Mesodermal cell (in vitro differentiated cells): ENCODE data around the gene PRTN3.
A peak's percentile ranks its signal among the peaks of the same experiment; 100 is the strongest.
"Not testable (repeated sequence)": the region's sequence is repeated elsewhere in the genome, so short reads cannot be mapped to it uniquely, and the experiment has no call there.

Experiments
- H3K27ac ChIP-seq: 2 replicates; pipeline ENCODE4 v1.7.0; 2013; ENCODE audit warnings: mild to moderate bottlenecking, low read depth, low read length, moderate library complexity; ENCODE audit not compliant: severe bottlenecking
- H3K36me3 ChIP-seq: 2 replicates; pipeline ENCODE4 v1.7.1; 2013; ENCODE audit warnings: mild to moderate bottlenecking, low read length, moderate library complexity; ENCODE audit not compliant: control insufficient read depth, insufficient read depth
- H3K4me1 ChIP-seq: one replicate; pipeline ENCODE4 v1.7.1; 2013; ENCODE audit warnings: mild to moderate bottlenecking, low read length; ENCODE audit not compliant: insufficient read depth, control insufficient read depth, poor library complexity, severe bottlenecking
- H3K4me3 ChIP-seq: 2 replicates; pipeline ENCODE4 v1.7.0; 2013; ENCODE audit warnings: low read length, control low read depth, mild to moderate bottlenecking; ENCODE audit not compliant: insufficient read depth, poor library complexity, severe bottlenecking; ENCODE audit errors: extremely low read depth
- H3K9me3 ChIP-seq: 2 replicates; pipeline ENCODE4 v1.7.1; 2013; ENCODE audit warnings: mild to moderate bottlenecking, low read length, moderate library complexity; ENCODE audit not compliant: control insufficient read depth
- WGBS, 2 experiments: methylation state at CpG; one replicate each; pipeline ENCODE4 v1.1.5; 2013; ENCODE audit warnings: missing lambda C conversion rate in 2 of 2; ENCODE audit not compliant: insufficient coverage in 2 of 2; 5-methylcytosine and 5-hydroxymethylcytosine counted together

PRTN3 gene

DNA sequence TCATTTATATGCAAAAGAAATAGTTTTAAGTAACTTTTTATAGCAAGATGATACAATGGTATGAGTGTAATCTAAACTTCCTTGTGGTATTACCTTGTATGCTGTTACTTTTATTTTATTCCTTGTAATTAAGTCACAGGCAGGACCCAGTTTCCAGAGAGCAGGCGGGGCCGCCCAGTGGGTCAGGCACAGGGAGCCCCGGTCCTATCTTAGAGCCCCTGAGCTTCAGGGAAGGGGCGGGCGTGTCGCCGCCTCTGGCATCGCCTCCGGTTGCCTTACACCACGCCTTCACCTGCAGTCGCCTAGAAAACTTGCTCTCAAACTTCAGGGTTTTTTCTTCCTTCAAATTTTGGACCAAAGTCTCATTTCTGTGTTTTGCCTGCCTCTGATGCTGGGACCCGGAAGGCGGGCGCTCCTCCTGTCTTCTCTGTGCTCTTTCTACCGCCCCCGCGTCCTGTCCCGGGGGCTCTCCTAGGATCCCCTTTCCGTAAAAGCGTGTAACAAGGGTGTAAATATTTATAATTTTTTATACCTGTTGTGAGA lies 29.2 kb upstream of the PRTN3 start:
- H3K4me3 ChIP-seq, result no peak overlapping the region
- 97 to 98% methylated on average over 11 to 14 of the region's 20 CpGs for WGBS, 2 experiments
- no peaks in the 10 kb centered on the region for H3K4me1 ChIP-seq
- no peaks in the 10 kb centered on the region for H3K9me3 ChIP-seq
- peak overlapping the region; percentile 5 for H3K27ac ChIP-seq
- H3K36me3 ChIP-seq, result peaks cover 75% of the 10 kb centered on the region

DNA sequence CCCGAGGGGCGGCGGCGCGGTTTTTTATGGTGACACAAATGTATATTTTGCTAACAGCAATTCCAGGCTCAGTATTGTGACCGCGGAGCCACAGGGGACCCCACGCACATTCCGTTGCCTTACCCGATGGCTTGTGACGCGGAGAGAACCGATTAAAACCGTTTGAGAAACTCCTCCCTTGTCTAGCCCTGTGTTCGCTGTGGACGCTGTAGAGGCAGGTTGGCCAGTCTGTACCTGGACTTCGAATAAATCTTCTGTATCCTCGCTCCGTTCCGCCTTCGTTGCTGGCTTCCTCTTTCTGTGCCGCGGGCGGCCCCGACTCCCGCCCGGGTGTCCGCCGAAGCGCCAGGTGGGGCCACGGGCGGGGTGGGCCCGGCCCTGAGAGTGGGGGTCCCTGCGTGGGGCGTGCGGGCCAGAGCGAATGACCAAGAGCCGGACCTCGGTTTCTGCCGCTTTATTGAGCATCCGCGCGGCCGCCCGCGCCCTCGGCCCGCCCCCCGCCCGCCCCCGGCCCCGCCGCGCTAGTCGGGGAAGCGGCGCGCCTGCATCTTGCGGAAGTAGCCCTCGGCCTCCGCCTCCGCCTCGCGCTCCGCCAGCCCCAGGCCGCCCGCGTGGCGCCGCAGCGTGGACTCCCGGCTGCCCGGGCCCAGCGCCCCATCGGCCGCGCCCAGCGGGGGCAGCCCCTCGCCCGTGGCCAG lies 28.6 kb upstream of the PRTN3 start:
- Histone ChIP-seq H3K4me1 (no peaks in the 10 kb centered on the region), H3K36me3 (peaks cover 70% of the 10 kb centered on the region), H3K9me3 (no peaks in the 10 kb centered on the region), H3K4me3 (no peak overlapping the region), H3K27ac (no peak overlapping the region)
- WGBS, 2 experiments, result 97 to 98% methylated on average over 65 to 80 of the region's 80 CpGs

DNA sequence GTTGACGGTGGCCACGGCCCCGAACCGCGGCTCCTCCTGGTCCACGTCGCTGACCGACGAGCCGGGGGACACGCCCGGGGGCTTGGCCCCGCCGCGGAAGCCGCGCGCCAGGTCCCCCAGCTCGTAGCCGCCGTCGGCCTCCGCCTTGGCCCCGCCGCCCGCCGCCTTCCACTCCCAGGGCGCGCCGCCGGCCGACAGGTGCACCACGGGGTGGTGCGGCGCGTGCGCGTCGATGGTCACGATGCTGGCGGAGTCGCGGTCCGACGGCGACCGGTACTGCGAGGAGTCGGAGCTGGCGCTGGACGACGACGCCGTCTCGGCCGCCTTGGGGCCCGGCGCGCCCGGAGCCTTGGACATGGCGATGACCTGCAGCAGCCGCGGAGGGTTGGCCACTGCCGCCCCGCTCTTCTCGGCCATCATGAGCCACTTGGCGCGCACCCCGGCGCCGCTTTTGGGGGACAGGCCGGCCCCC lies 28.0 kb upstream of the PRTN3 start:
- H3K9me3 ChIP-seq, result no peaks in the 10 kb centered on the region
- H3K27ac ChIP-seq, result no peak overlapping the region
- H3K4me1 ChIP-seq, result no peaks in the 10 kb centered on the region
- H3K4me3 ChIP-seq, result no peak overlapping the region
- peaks cover 64% of the 10 kb centered on the region for H3K36me3 ChIP-seq
- 95 to 97% methylated on average over 72 of the region's 72 CpGs for WGBS, 2 experiments

DNA sequence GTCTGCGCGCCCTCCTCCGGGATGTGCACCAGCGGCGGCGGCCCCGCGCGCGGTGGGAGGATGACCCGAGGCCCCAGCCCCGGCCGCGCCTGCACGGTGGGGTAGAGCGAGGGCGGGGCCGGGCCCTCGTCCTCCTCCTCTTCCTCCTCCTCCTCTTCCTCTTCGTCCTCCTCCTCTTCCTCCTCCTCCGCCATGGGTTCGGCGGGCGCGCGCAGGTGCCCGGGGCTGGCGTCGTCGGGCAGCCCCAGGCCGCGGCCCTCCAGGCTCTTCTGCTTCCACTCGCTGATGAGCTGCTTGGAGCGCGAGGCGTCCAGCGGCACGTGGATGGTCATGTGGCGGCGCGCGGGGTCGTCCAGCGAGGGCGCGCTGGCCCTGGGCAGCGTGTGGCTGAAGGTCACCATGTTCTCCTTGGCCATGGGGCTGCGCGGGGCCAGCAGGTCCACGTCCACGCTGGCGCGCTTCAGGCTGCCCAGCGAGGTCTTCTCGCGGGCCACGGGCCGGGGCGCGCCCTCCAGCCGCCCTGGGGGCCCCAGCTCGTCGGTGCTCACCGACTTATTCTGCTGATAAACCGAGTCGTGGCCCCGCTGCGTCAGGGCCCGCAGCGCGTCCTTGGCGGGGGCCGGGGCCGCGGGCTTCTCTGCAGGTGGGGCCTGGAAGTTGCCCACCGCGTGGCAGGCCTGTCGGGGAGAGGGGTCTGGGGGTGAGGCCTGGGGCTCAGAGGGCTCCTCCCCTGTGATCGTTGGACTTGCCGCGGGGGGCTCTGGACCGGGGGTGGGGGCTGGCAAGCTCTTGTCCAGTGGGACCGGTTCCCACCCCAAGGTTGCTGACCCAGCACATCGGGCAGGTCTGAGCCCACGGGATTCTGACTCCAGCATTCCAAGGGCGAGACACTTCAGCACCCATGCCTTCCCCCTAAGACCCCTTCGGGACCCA lies 27.3 kb upstream of the PRTN3 start:
- H3K4me1 ChIP-seq, result no peaks in the 10 kb centered on the region
- WGBS, 2 experiments, result 97% methylated on average over 55 to 69 of the region's 87 CpGs
- no peak overlapping the region for H3K4me3 ChIP-seq
- H3K36me3 ChIP-seq, result peaks cover 57% of the 10 kb centered on the region
- no peaks in the 10 kb centered on the region for H3K9me3 ChIP-seq
- H3K27ac ChIP-seq, result no peak overlapping the region

DNA sequence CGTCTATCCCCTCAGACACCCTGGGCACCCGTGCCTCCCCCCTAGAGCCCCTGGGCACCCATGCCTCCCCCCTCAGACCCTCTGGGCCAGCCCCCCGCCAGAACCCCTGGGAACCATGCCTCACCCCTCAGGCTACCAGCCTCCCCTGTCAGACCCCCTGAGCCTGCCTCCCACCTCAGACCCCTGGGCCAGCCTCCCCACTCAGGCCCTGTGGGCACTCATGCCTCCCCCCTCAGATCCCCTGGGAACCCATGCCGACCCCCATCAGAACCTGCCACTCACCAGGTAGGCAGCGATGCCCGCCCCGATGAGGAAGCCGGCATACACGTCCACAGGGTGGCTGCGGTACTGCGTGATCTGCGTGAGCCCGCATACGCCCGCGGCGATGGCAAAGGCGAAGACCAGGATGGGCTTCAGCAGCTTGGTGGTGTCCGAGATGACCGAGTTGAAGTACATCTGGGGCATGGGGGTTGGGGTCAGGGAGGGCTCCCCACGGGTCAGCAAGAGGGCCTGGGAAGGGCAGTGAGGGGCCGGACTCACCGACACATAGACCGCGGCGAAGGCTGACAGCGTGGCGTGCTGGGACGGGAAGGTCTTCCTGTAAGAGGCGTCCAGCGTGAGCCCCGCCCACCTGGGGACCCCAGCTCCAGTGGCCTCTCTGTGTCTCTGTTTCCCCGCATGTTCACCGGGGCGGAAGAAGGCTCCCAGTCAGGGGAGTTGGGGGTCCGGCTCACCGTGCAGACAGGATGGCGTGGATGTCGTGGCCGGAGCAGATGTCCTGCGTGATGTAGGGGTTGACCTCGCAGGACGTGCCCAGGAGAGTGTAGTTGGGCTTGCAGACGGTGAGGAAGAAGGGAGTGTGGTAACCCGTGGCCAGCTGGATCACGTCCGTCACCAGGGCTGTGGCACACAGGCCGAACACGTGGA lies 26.4 kb upstream of the PRTN3 start:
- no peak overlapping the region for H3K27ac ChIP-seq
- no peaks in the 10 kb centered on the region for H3K4me1 ChIP-seq
- 97% methylated on average over 39 to 46 of the region's 49 CpGs for WGBS, 2 experiments
- no peaks in the 10 kb centered on the region for H3K9me3 ChIP-seq
- H3K36me3 ChIP-seq, result peaks cover 49% of the 10 kb centered on the region
- no peak overlapping the region for H3K4me3 ChIP-seq

DNA sequence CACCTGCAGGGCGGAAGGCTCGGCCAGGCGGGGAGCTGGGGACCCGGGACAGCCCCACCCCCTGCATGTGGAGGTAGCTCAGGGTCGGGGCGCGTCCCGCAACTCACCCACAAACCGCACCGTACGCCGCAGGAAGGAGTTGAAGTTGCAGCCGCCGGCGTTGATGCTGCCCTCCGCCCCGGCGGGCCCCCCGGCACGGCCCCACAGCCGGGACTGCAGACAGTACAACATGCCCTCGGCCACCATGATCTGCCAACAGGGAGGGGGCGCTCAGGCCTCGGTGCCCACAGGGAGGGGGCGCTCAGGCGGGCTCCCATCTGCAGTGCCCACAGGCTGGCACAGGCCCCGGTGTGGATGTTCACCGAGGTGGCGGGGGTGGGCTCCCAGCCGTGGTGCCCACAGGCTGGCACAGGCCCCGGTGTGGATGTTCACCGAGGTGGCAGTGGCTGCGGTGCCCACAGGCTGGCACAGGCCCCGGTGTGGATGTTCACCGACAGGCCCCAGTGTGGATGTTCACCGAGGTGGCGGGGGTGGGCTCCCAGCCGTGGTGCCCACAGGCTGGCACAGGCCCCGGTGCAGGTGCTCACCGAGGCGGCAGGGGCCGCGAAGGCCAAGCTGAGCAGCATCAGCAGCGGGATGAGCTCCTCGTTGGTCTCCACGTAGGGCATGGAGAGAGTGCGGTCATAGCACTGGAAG lies 25.6 kb upstream of the PRTN3 start:
- no peaks in the 10 kb centered on the region for H3K9me3 ChIP-seq
- H3K4me1 ChIP-seq, result no peaks in the 10 kb centered on the region
- no peak overlapping the region for H3K27ac ChIP-seq
- peaks cover 42% of the 10 kb centered on the region for H3K36me3 ChIP-seq
- 96 to 97% methylated on average over 43 to 47 of the region's 47 CpGs for WGBS, 2 experiments
- H3K4me3 ChIP-seq, result no peak overlapping the region

DNA sequence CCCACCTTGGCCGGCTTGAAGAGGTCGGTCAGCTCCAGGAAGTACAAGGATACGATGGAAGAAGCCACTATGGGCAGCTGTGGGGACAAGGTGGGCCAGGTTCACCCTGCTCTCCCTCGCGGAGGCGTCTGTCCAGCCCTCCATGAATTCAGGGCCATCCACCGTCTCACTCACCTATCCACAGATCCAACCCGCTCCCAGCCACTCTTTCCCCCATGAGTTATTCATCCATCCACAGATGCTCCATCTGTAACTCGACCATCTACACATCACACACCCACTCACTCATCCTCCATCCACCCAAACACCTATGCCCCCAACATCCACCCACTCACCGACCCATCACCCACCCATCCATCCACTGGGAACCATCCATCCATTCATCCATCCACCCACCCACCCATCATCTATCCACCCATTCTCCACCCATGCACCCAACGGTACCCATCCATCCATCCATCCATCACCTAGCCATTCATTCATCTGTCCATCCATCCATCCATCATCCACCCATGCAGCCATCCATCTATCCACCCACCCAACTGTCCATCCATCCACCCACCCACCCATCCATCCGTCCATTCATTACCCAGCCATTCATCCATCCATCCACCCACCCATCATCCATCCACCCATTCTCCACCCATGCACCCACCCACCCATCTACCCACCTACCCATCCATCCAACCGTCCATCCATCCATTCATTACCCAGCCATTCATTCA lies 24.9 kb upstream of the PRTN3 start:
- no peak overlapping the region for H3K27ac ChIP-seq
- peaks cover 35% of the 10 kb centered on the region for H3K36me3 ChIP-seq
- 97 to 98% methylated on average over 12 to 13 of the region's 13 CpGs for WGBS, 2 experiments
- H3K4me3 ChIP-seq, result no peak overlapping the region
- H3K4me1 ChIP-seq, result no peaks in the 10 kb centered on the region
- H3K9me3 ChIP-seq, result no peaks in the 10 kb centered on the region

DNA sequence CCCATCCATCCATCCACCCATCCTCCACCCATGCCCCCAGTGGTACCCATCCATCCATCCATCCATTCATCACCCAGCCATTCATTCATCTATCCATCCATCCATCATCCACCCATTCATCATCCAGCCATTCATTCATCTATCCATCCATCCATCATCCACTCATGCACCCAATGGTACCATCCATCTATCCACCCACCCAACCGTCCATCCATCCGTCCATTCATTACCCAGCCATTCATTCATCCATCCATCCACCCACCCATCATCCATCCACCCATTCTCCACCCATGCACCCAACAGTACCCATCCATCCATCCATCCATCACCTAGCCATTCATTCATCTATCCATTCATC lies 24.3 kb upstream of the PRTN3 start:
- H3K36me3 ChIP-seq, result peaks cover 30% of the 10 kb centered on the region
- no peaks in the 10 kb centered on the region for H3K9me3 ChIP-seq
- WGBS, 2 experiments, result 96 to 100% methylated on average over 2 of the region's 2 CpGs
- H3K4me3 ChIP-seq, result no peak overlapping the region
- no peak overlapping the region for H3K27ac ChIP-seq
- H3K4me1 ChIP-seq, result no peaks in the 10 kb centered on the region

DNA sequence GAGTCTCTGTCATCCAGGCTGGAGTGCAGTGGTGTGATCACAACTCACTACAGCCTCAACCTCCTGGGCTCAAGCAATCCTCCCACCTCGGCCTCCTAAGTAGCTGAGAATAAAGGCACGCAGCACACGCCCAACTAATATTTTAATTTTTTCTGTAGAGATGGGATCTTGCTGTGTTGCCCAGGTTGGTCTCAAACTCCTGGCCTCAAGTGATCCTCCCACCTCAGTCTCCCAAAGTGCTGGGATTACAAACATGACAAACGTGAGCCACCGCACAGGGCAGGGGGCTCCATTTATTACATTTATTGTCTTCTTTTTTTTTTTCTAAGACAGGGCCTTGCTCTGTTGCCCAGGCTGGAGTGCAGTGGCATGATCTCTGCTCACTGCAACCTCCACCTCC lies 20.6 kb upstream of the PRTN3 start:
- not testable (repeated sequence) for H3K36me3 ChIP-seq, H3K27ac ChIP-seq, H3K4me1 ChIP-seq, H3K4me3 ChIP-seq, H3K9me3 ChIP-seq
- 97 to 100% methylated on average over 2 to 3 of the region's 5 CpGs for WGBS, 2 experiments
